Tibial nerve (tissue), 4 donors: Measurements from ENCODE around the gene EXD2. TPM values are rescaled to one million over a fixed set of nuclear protein-coding genes. Genes with fewer than 3 reads are reported as not detected.
"Not testable (repeated sequence)": the region's sequence is repeated elsewhere in the genome, so short reads cannot be mapped to it uniquely, and the experiment has no call there.

ENCODE experiments used
- DNase-seq, 2 donors: peaks; one replicate each; pipeline ENCODE4 v3.0.0-alpha.2; 2019; ENCODE audit warnings: low spot score in 2 of 2
- H3K27ac ChIP-seq, 4 donors: fragments of 200-600 bp; sonication (generic) in 3 of 4; one replicate each; pipeline ENCODE4 v1.5.1; 2017 to 2019; ENCODE audit warnings: mild to moderate bottlenecking in 1 of 4
- H3K27me3 ChIP-seq, 2 donors: fragments of 200-600 bp; sonication (generic) in 1 of 2; one replicate each; pipeline versions ENCODE4 v1.5.1 to v1.6.0; 2017 to 2019
- H3K36me3 ChIP-seq, 3 donors: fragments of 200-600 bp; sonication (generic); one replicate each; pipeline ENCODE4 v1.5.1; 2018 to 2019
- H3K4me1 ChIP-seq, 4 donors: fragments of 200-600 bp; sonication (generic) in 3 of 4; one replicate each; pipeline ENCODE4 v1.5.1; 2017 to 2019
- H3K4me3 ChIP-seq, 4 donors: fragments of 200-600 bp; sonication (generic) in 3 of 4; one replicate each; pipeline ENCODE4 v1.5.1; 2017 to 2019; ENCODE audit warnings: mild to moderate bottlenecking in 1 of 4, moderate library complexity in 1 of 4
- H3K9me3 ChIP-seq, 4 donors: fragments of 200-600 bp; sonication (generic) in 3 of 4; one replicate each; pipeline ENCODE4 v1.5.1; 2017 to 2019
- CTCF ChIP-seq, 5 experiments: fragments of 200-600 bp in 3 of 5; fragments of 450-650 bp in 2 of 5; sonication (generic) in 3 of 5; IDR thresholded peaks; one replicate each; pipeline ENCODE4 v1.5.1; 2016 to 2019; ENCODE audit warnings: antibody characterized with exemption in 5 of 5, mild to moderate bottlenecking in 3 of 5, moderate library complexity in 2 of 5
- EP300 ChIP-seq, 2 donors: sonication (generic); formaldehyde crosslinking; IDR thresholded peaks; one replicate each; pipeline ENCODE4 v1.6.1; 2017; ENCODE audit warnings: antibody characterized with exemption in 2 of 2, mild to moderate bottlenecking in 1 of 2
- POLR2A ChIP-seq, 2 donors: fragments of 450-650 bp; IDR thresholded peaks; one replicate each; pipeline ENCODE4 v1.6.1; 2017; ENCODE audit warnings: antibody characterized with exemption in 2 of 2, mild to moderate bottlenecking in 2 of 2, moderate library complexity in 2 of 2
- WGBS, 2 donors: methylation state at CpG; one replicate each; pipeline ENCODE4 v1.1.5; 2018; 5-methylcytosine and 5-hydroxymethylcytosine counted together
- total RNA-seq, 4 donors: library from RNA; depleted of rRNA; stranded (reverse); fragments of >200 nt; gene quantifications; one replicate each; pipeline ENCODE4 v1.1.0, GENCODE V29; 2016

Gene EXD2
- total RNA-seq, 4 donors from 2014 or later = 17.4 to 24.7 (median 20.9) TPM

GRCh38 chr14:69171569-69171968, 19.7 kb upstream of the EXD2 start:
- Histone ChIP-seq H3K27ac (no peak overlapping the region), H3K4me1 (no peaks in the 10 kb centered on the region), H3K9me3 (no peaks in the 10 kb centered on the region), H3K36me3 (no peaks in the 10 kb centered on the region), H3K27me3 (no peaks in the 10 kb centered on the region), H3K4me3 (no peak overlapping the region)
- DNase-seq = no peak
- no peak for TF ChIP-seq EP300 (IDR thresholded peaks at IDR 0.05)
- no peak for TF ChIP-seq CTCF (IDR thresholded peaks at IDR 0.05)
- no peak for TF ChIP-seq POLR2A (IDR thresholded peaks at IDR 0.05)
- WGBS, 2 donors = 90 to 94% methylated on average over 2 of the region's 2 CpGs

GRCh38 chr14:69175130-69175529, 16.2 kb upstream of the EXD2 start:
- Histone ChIP-seq H3K4me1 (no peaks in the 10 kb centered on the region), H3K9me3 (no peaks in the 10 kb centered on the region), H3K36me3 (no peaks in the 10 kb centered on the region), H3K27ac (no peak overlapping the region), H3K27me3 (no peaks in the 10 kb centered on the region), H3K4me3 (no peak overlapping the region)
- TF ChIP-seq CTCF (IDR thresholded peaks at IDR 0.05) = no peak
- TF ChIP-seq EP300 (IDR thresholded peaks at IDR 0.05) = no peak
- no peak for TF ChIP-seq POLR2A (IDR thresholded peaks at IDR 0.05)
- no peak for DNase-seq

GRCh38 chr14:69181491-69181890, 9.8 kb upstream of the EXD2 start:
- H3K27ac ChIP-seq = no peak overlapping the region
- no peaks in the 10 kb centered on the region for H3K4me1 ChIP-seq
- H3K36me3 ChIP-seq = no peaks in the 10 kb centered on the region
- no peak for TF ChIP-seq EP300 (IDR thresholded peaks at IDR 0.05)
- TF ChIP-seq POLR2A (IDR thresholded peaks at IDR 0.05) = no peak
- TF ChIP-seq CTCF (IDR thresholded peaks at IDR 0.05) = no peak
- DNase-seq = no peak
- H3K4me3 ChIP-seq = no peak overlapping the region
- H3K27me3 ChIP-seq = no peaks in the 10 kb centered on the region
- no peaks in the 10 kb centered on the region for H3K9me3 ChIP-seq

GRCh38 chr14:69182580-69182979, 8.7 kb upstream of the EXD2 start:
- not testable (repeated sequence) for H3K36me3 ChIP-seq, H3K4me1 ChIP-seq, H3K4me3 ChIP-seq, H3K27ac ChIP-seq, H3K27me3 ChIP-seq, DNase-seq, H3K9me3 ChIP-seq
- 95 to 96% methylated on average over 1 of the region's 1 CpG for WGBS, 2 donors

GRCh38 chr14:69183735-69184134, 7.6 kb upstream of the EXD2 start:
- H3K4me3 ChIP-seq = no peak overlapping the region
- DNase-seq = no peak
- H3K9me3 ChIP-seq = no peaks in the 10 kb centered on the region
- 52 to 58% methylated on average over 4 of the region's 4 CpGs for WGBS, 2 donors
- H3K27me3 ChIP-seq = no peaks in the 10 kb centered on the region
- H3K4me1 ChIP-seq = no peaks in the 10 kb centered on the region
- no peak overlapping the region for H3K27ac ChIP-seq
- no peak for TF ChIP-seq CTCF (IDR thresholded peaks at IDR 0.05)
- TF ChIP-seq EP300 (IDR thresholded peaks at IDR 0.05) = no peak
- TF ChIP-seq POLR2A (IDR thresholded peaks at IDR 0.05) = no peak
- H3K36me3 ChIP-seq = no peaks in the 10 kb centered on the region

- no peak overlapping the region for H3K4me3 ChIP-seq
- no peak for DNase-seq
- H3K36me3 ChIP-seq = no peaks in the 10 kb centered on the region
- H3K27ac ChIP-seq = no peak overlapping the region
- TF ChIP-seq EP300 (IDR thresholded peaks at IDR 0.05) (no peak), POLR2A (IDR thresholded peaks at IDR 0.05) (no peak), CTCF (IDR thresholded peaks at IDR 0.05) (no peak)
- H3K9me3 ChIP-seq = no peaks in the 10 kb centered on the region
- 71 to 72% methylated on average over 2 of the region's 2 CpGs for WGBS, 2 donors
- peaks cover 0 to 14% (median 6%) of the 10 kb centered on the region in 4 donors for H3K4me1 ChIP-seq
- H3K27me3 ChIP-seq = no peaks in the 10 kb centered on the region
Measured at GRCh38 chr14:69190191-69190590, 1.1 kb upstream of the EXD2 start.
